HG02840 (cell line): ENCODE measurements around the gene HINT1.
"Not testable (repeated sequence)": the region's sequence is repeated elsewhere in the genome, so short reads cannot be mapped to it uniquely, and the experiment has no call there.

ENCODE experiments used
- ATAC-seq: cut with Tn5 transposase; IDR thresholded peaks from one replicate; pipeline ENCODE4 v1.9.1; 2021; ENCODE audit warnings: mild to moderate bottlenecking, moderate library complexity, moderate number of reproducible peaks; ENCODE audit not compliant: unreplicated experiment, low FRiP score

HINT1 gene

DNA sequence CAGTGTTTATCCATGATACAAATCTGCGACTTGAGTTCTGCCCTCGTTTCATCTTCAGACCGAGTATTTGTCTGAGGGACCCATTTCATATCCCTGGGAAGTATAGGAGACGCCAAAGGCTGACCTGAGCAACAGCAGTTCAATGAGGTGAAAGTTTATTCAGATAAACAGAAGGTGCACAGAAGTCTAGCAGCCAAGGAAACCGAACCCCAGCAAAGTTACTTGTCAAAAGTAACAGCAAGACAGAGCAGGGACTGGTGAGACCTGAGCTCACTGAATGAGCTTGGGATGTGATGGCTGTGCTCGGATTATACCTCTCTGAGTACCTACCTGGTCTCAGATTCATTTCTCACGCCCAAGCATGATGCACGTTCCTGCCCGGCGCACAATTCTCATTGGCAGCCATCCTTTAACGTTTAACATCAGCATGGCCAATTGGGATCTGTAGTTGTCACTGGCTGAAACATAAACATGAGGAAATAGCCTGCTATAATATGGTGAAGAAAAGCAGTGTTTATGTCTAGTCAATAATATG is 6.3 kb upstream of the HINT1 start:
- ATAC-seq: no peak

- ATAC-seq: peak; percentile 99
These were observed 5.7 kb upstream of the HINT1 start, which contains the start of gene LYRM7 for GRCh38 chr5:131170540-131171275. TSS of gene LYRM7 (plus strand) at chr5:131170944. CDS start at chr5:131171021, 77 bp downstream.

DNA sequence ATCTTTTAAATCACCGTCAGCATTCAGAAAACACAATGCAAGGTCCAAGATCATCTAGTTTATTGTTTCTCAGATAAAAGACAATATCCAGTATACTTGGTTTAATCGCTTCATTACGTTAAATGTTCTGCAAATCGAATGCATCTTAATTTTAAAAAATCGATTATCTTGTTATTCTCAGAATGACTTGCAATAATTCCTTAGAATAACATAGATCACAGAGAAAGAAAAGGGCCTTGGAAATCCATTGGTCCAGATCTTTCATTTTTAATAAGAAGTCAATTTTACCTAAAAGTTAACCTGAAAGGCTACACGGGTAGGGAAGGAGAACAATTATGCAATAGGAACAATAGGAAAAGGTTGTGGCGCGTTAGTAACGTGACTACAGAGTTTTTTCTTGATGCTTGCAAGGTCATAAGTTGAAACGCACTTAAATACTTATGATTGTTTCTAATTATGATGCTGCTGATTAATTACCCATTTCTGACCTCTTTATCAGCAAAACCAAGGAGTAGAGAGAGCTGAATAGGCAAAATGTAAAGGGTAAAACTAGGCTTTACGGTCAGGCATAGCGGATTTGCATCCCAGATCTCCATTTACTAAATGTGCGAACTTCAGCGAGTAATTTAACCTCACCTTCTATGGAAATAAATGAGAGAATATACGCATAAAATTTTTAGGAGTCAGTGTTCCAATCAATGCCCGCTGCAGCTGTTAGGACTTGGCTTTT is 4.9 kb upstream of the HINT1 start:
- no peak for ATAC-seq

- no peak for ATAC-seq
These were observed 2.6 kb upstream of the HINT1 start for GRCh38 chr5:131167615-131168014.

DNA sequence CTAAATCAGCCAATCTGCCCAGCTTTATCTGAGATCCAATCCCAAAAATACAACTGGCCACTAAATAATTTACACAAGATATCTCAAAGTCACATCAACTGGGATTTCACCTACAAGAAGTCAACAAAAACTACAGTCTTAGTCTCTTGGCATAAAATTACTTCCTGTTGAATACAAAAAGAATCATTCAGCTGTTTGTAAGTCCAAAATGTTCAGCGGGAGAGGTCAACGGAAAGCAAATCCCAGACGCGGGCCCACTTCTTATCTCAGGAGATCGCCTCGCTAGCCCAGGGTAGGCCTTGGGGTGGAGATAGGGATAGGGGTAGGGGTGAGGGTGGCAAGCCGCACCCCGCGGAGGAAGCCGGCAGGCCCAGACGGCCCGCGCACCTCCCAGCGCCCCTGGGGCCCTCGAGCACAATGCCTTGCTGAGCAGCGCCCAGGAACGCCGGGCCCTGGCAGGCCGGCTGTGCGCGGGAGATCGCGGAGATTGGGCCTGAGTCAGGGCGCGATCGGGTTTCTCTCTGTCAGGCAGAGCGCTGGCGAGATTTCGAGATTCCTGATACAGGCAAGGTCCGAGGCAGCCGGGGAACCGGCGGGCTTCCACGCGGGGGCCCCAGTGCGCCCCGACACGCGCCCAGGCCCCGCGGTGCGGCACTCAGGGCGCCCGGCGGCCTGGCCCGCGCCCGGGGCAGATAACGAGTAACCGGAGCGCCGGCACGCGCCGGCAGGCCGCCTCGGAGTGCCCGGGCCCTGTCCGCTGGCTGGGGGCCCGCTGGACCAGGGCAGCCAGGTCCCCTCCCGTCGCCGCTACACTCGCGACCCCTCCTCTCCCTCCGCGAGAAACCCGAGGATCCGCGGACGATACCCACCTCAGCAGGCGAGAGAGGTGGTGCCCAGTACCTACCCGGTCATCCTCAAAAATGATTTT is 601 bp downstream of the HINT1 start:
- ATAC-seq: peak; percentile 71

GRCh38 chr5:131163276-131164119 is 1.6 kb downstream of the HINT1 start:
- no peak for ATAC-seq

GRCh38 chr5:131160134-131160533 is 4.9 kb downstream of the HINT1 start:
- no peak for ATAC-seq

- no peak for ATAC-seq
These were observed 8.1 kb downstream of the HINT1 start for GRCh38 chr5:131156957-131157356.

DNA sequence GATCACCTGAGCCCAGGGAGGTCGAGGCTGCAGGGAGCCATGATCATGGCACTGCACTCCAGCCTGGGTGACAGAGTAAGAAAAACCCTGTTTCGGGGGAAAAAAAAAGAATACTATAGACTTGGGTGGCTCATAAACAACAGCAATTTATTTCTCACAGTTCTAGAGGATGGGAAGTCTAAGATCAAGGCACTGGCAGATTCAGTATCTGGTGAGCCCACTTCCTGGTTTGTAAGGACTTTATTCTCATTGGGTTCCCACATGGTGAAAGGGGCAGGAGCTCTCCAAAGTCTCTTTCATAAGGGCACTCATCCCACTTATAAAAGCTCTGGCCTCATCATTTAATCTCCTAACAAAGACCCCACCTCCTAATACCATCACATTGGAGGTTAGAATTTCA is 8.7 kb downstream of the HINT1 start:
- no peak for ATAC-seq

GRCh38 chr5:131151216-131151615 is 13.8 kb downstream of the HINT1 start:
- no peak for ATAC-seq

GRCh38 chr5:131150408-131150807 is 14.6 kb downstream of the HINT1 start:
- ATAC-seq: no peak

GRCh38 chr5:131148835-131149234 is 16.2 kb downstream of the HINT1 start:
- ATAC-seq: no peak

DNA sequence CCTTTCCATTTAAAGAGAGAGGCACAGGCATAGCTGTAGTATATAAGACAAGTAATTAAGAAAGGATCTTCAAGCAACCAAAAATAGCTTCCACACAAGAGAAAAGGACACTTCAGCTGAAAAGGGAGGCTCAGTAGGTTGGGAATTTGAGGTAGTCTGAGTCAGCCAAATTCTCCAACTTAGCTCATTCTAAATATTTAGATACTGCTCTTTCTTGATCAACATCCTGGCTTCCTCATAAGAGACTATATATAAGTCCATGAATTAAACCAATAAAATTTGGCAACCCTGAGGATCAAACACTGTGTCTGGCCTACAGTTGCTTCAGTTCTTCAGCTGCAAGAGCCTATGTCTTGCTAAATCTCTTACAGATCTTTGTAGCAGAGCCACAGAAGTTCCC is 17.8 kb downstream of the HINT1 start:
- no peak for ATAC-seq

DNA sequence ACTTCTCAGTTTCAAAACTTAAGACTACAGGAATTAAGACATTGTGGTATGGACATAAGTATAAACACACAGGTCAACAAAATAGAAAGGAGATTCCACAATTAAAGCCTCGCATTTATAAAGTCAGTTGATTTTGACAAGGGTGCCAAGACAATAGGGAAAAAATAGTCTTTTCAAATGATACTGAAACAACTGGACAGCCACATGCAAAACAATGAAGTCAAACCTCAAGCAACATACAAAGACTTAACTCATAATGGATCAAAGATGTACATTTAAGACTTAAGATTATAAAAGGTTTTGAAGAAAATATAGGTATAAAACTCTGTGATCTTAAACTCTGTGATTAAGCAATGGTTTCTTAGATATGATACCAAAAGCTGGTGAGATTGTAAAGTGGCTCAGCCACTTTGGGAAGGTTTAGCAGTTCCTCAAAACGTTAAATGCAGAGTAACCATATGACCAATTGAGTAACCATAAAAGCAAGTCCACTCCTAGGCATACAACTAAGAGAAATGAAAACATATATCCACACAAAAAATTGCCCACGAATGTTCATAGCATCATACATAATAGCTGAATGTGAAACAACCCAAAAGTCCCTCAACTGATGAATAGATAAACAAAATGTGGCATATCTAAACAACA is 22.0 kb downstream of the HINT1 start:
- ATAC-seq: no peak

GRCh38 chr5:131139321-131139720 is 25.7 kb downstream of the HINT1 start:
- ATAC-seq: no peak

DNA sequence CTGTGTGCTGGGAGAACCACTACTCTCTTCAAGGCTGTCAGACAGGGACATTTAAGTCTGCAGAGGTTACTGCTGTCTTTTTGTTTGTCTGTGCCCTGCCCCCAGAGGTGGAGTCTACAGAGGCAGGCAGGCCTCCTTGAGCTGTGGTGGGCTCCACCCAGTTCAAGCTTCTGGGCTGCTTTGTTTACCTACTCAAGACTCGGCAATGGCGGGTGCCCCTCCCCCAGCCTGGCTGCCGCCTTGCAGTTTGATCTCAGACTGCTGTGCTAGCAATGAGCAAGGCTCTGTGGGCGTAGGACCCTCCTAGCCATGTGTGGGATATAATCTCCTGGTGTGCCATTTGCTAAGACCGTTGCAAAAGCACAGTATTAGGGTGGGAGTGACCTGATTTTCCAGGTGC is 26.6 kb downstream of the HINT1 start:
- not testable (repeated sequence) for ATAC-seq

DNA sequence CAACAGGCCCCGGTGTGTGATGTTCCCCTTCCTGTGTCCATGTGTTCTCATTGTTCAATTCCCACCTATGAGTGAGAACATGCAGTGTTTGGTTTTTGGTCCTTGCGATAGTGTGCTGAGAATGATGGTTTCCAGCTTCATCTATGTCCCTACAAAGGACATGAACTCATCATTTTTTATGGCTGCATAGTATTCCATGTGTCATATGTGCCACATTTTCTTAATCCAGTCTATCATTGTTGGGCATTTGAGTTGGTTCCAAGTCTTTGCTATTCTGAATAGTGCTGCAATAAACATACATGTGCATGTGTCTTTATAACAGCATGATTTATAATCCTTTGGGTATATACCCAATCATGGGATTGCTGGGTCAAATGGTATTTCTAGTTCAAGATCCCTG is 32.0 kb downstream of the HINT1 start:
- not testable (repeated sequence) for ATAC-seq

DNA sequence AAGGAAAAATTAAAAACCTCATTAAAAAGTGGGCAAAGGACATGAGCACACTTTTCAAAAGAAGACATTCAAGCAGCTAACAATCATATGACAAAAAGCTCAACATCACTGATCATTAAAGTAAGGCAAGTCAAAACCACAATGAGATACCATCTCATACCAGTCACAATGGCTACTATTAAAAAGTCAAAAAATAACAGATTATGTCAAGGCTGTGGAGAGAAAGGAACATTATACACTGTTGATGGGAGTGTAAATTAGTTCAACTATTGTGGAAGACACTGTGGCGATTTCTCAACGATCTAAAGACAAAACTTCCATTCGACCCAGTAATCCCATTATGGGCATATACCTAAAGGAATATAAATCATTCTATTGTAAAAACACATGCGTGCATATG is 35.8 kb downstream of the HINT1 start:
- no peak for ATAC-seq

DNA sequence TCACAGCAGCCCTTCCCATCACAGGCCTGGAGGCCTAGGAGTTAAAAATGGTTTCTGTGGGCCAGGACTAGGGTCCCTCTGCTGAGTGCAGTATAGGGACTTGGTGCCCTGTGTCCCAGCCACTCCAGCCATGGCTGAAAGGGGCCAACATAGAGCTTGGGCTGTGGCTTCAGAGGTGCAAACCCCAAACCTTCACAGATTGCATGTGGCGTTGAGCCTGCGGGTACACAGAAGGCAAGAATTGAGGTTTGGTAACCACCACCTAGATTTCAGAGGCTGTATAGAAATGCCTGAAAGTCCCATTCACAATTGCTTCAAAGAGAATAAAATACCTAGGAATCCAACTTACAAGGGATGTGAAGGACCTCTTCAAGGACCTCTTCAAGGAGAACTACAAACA is 37.8 kb downstream of the HINT1 start:
- not testable (repeated sequence) for ATAC-seq
